Activated naive CD4-positive, alpha-beta T cell treated with anti-CD3 and anti-CD28 coated beads, Interleukin-2, amount 50 U/mL, for 16 hours (primary cell): ENCODE measurements around the gene IGFBPL1.
"Not testable (repeated sequence)": the region's sequence is repeated elsewhere in the genome, so short reads cannot be mapped to it uniquely, and the experiment has no call there.

Experiments
- DNase-seq: peaks from one replicate; pipeline ENCODE4 v3.0.0-alpha.2; 2020

The IGFBPL1 gene

GRCh38 chr9:38428062-38428461, 3.8 kb upstream of the IGFBPL1 start:
- no peak for DNase-seq

- no peak for DNase-seq
These were observed 664 bp upstream of the IGFBPL1 start for GRCh38 chr9:38424918-38425317.

GRCh38 chr9:38423273-38423972, 831 bp downstream of the IGFBPL1 start:
- no peak for DNase-seq

- no peak for DNase-seq
These were observed 1.5 kb downstream of the IGFBPL1 start for GRCh38 chr9:38422555-38423260.

- DNase-seq: no peak
These were observed 2.6 kb downstream of the IGFBPL1 start for GRCh38 chr9:38421498-38422211.

GRCh38 chr9:38419181-38419580, 5.1 kb downstream of the IGFBPL1 start:
- DNase-seq: no peak

- no peak for DNase-seq
These were observed 5.9 kb downstream of the IGFBPL1 start for GRCh38 chr9:38418366-38418765.

- peak; percentile 32 for DNase-seq
These were observed 7.0 kb downstream of the IGFBPL1 start for GRCh38 chr9:38417003-38417945.

- DNase-seq: no peak
These were observed 7.8 kb downstream of the IGFBPL1 start for GRCh38 chr9:38416461-38416860.

- DNase-seq: no peak
These were observed 8.4 kb downstream of the IGFBPL1 start for GRCh38 chr9:38415856-38416255.

GRCh38 chr9:38414040-38414723, 10.1 kb downstream of the IGFBPL1 start:
- DNase-seq: no peak

- no peak for DNase-seq
These were observed 11.0 kb downstream of the IGFBPL1 start for GRCh38 chr9:38413283-38413682.

GRCh38 chr9:38412751-38413150, 11.5 kb downstream of the IGFBPL1 start:
- DNase-seq: no peak

- DNase-seq: no peak
These were observed 15.5 kb downstream of the IGFBPL1 start for GRCh38 chr9:38408719-38409118.

- no peak for DNase-seq
These were observed 17.6 kb downstream of the IGFBPL1 start for GRCh38 chr9:38406476-38407186.

- no peak for DNase-seq
These were observed 18.5 kb downstream of the IGFBPL1 start for GRCh38 chr9:38405785-38406184.

- DNase-seq: no peak
These were observed 19.9 kb downstream of the IGFBPL1 start for GRCh38 chr9:38404314-38404713.

- no peak for DNase-seq
These were observed 22.3 kb downstream of the IGFBPL1 start for GRCh38 chr9:38401994-38402393.

- DNase-seq: not testable (repeated sequence)
These were observed 25.1 kb downstream of the IGFBPL1 start for GRCh38 chr9:38399191-38399590.

- DNase-seq: no peak
These were observed 27.9 kb downstream of the IGFBPL1 start for GRCh38 chr9:38396371-38396671.

- DNase-seq: no peak
These were observed 28.4 kb downstream of the IGFBPL1 start for GRCh38 chr9:38395653-38396370.
